Spleen (tissue), 7 donors: ENCODE results near the gene IL36RN.

Source experiments
- CTCF ChIP-seq, 11 experiments: fragments of 200-600 bp in 7 of 11; fragments of 450-650 bp in 4 of 11; sonication (generic) in 4 of 11; IDR thresholded peaks in 8 of 11; conservative IDR thresholded peaks in 3 of 11; 1 replicate in 7 of 11; 2 replicates in 4 of 11; pipeline versions ENCODE4 v1.4.0 to v1.8.0; 2016 to 2021; ENCODE audit warnings: antibody characterized with exemption in 11 of 11, inconsistent platforms in 4 of 11, mild to moderate bottlenecking in 1 of 11
- POLR2A ChIP-seq, 3 donors: fragments of 450-650 bp; IDR thresholded peaks; one replicate each; pipeline ENCODE4 v1.5.1; 2017; ENCODE audit warnings: antibody characterized with exemption in 3 of 3, mild to moderate bottlenecking in 1 of 3
- donor health status: DM: no; HTN: no; CAD: no; lungs with moderate emphysema.
- donor health status: DM: no; HTN: no; CAD: no.
- donor health status: DM: no; HTN: no; CAD: no.

- TF ChIP-seq CTCF (IDR thresholded peaks at IDR 0.05 in 8 of 11, conservative IDR thresholded peaks at IDR 0.05 in 3 of 11) (no peak), POLR2A (IDR thresholded peaks at IDR 0.05) (no peak)
Measured at GRCh38 chr2:113034016-113034415, 25.0 kb upstream of the IL36RN start.
